GM06990 (cell line): Measurements from ENCODE around the gene CACNB1.

ENCODE experiments used
- DNase-seq: peaks from one replicate; pipeline ENCODE4 v3.0.0-alpha.2; 2011; ENCODE audit not compliant: insufficient read length; ENCODE audit errors: extremely low read depth
- H3K27me3 ChIP-seq: replicated peaks from 2 replicates; pipeline ENCODE4 v1.6.0; 2011; ENCODE audit warnings: low read length; ENCODE audit not compliant: control insufficient read depth, insufficient read depth
- H3K36me3 ChIP-seq: 2 replicates; pipeline ENCODE4 v1.5.1; 2011; ENCODE audit warnings: low read length; ENCODE audit not compliant: control insufficient read depth, insufficient read depth
- H3K4me3 ChIP-seq: replicated peaks from 2 replicates; pipeline ENCODE4 v1.5.1; 2011; ENCODE audit warnings: low read depth, mild to moderate bottlenecking, control low read depth, low read length
- CTCF ChIP-seq: IDR thresholded peaks from 2 replicates; pipeline ENCODE4 v1.5.1; 2011; ENCODE audit warnings: low read length, control low read depth, mild to moderate bottlenecking, inconsistent platforms; ENCODE audit not compliant: insufficient read depth, poor library complexity, severe bottlenecking

CACNB1 gene

GRCh38 chr17:39210093-39210434 lies 12.6 kb upstream of the CACNB1 start:
- no peak for DNase-seq
- Histone ChIP-seq H3K36me3 (no peaks in the 10 kb centered on the region; the same call in 1 of the 2 replicates), H3K27me3 (no peaks in the 10 kb centered on the region; the same call in 1 of the 2 replicates), H3K4me3 (peak overlapping the region; percentile 36)
- no peak for TF ChIP-seq CTCF

GRCh38 chr17:39209317-39210092 lies 12.0 kb upstream of the CACNB1 start:
- H3K4me3 ChIP-seq: peak overlapping the region; percentile 36
- H3K27me3 ChIP-seq: no peaks in the 10 kb centered on the region; the same call in 1 of the 2 replicates
- no peak for TF ChIP-seq CTCF
- H3K36me3 ChIP-seq: peaks cover 2% of the 10 kb centered on the region
- peak; percentile 54 for DNase-seq

- DNase-seq: peak; percentile 84
- H3K36me3 ChIP-seq: peaks cover 8% of the 10 kb centered on the region
- no peaks in the 10 kb centered on the region; the same call in 1 of the 2 replicates for H3K27me3 ChIP-seq
- TF ChIP-seq CTCF: no peak
- no peak overlapping the region for H3K4me3 ChIP-seq
These were observed 11.4 kb upstream of the CACNB1 start for GRCh38 chr17:39208893-39209292.

- Histone ChIP-seq H3K27me3 (no peaks in the 10 kb centered on the region; the same call in 1 of the 2 replicates), H3K4me3 (no peak overlapping the region), H3K36me3 (peaks cover 14% of the 10 kb centered on the region)
- peak; percentile 39 for DNase-seq
- TF ChIP-seq CTCF: no peak
These were observed 10.7 kb upstream of the CACNB1 start for GRCh38 chr17:39208136-39208535.

- no peak overlapping the region for H3K4me3 ChIP-seq
- no peaks in the 10 kb centered on the region; the same call in 1 of the 2 replicates for H3K27me3 ChIP-seq
- no peak for TF ChIP-seq CTCF
- H3K36me3 ChIP-seq: peaks cover 27% of the 10 kb centered on the region
- DNase-seq: no peak
These were observed 7.7 kb upstream of the CACNB1 start for GRCh38 chr17:39205112-39205526.
